Neural cell (in vitro differentiated cells): ENCODE data around the gene ARFGEF3.

Experiments used
- EP300 ChIP-seq: fragments of 450-650 bp; conservative IDR thresholded peaks from 2 replicates; pipeline ENCODE4 v1.6.1; 2014; ENCODE audit warnings: antibody characterized with exemption, mild to moderate bottlenecking, moderate library complexity; ENCODE audit not compliant: poor library complexity, severe bottlenecking
- EZH2 ChIP-seq: fragments of 200-600, 300-800 bp; shearing (Covaris generic), sonication (generic); IDR thresholded peaks from 2 replicates; pipeline ENCODE4 v1.6.1; 2014; ENCODE audit warnings: antibody characterized with exemption, low read length, borderline replicate concordance, mild to moderate bottlenecking; ENCODE audit not compliant: insufficient read depth, poor library complexity, severe bottlenecking
- POLR2AphosphoS5 ChIP-seq: IDR thresholded peaks from 2 replicates; pipeline ENCODE4 v1.6.1; 2012
- RAD21 ChIP-seq: fragments of 450-650 bp; conservative IDR thresholded peaks from 2 replicates; pipeline ENCODE4 v1.6.1; 2014; ENCODE audit warnings: antibody characterized with exemption, mild to moderate bottlenecking, moderate library complexity
- SMC3 ChIP-seq: fragments of 450-650 bp; conservative IDR thresholded peaks from 2 replicates; pipeline ENCODE4 v1.6.1; 2014; ENCODE audit warnings: antibody characterized with exemption, mild to moderate bottlenecking, moderate library complexity; ENCODE audit not compliant: poor library complexity
- TAF1 ChIP-seq: IDR thresholded peaks from 2 replicates; pipeline ENCODE4 v1.6.1; 2012; ENCODE audit warnings: low read depth
- TF ChIP-seq, protein P1 (sequence below): fragments of 450-650 bp; IDR thresholded peaks from 2 replicates; pipeline ENCODE4 v1.5.1; 2014; ENCODE audit warnings: antibody characterized with exemption, mild to moderate bottlenecking, moderate library complexity; ENCODE audit not compliant: poor library complexity, severe bottlenecking
- TF ChIP-seq, protein P2 (sequence below): IDR thresholded peaks from 2 replicates; pipeline ENCODE4 v1.6.1; 2012; ENCODE audit warnings: borderline replicate concordance

DNA sequence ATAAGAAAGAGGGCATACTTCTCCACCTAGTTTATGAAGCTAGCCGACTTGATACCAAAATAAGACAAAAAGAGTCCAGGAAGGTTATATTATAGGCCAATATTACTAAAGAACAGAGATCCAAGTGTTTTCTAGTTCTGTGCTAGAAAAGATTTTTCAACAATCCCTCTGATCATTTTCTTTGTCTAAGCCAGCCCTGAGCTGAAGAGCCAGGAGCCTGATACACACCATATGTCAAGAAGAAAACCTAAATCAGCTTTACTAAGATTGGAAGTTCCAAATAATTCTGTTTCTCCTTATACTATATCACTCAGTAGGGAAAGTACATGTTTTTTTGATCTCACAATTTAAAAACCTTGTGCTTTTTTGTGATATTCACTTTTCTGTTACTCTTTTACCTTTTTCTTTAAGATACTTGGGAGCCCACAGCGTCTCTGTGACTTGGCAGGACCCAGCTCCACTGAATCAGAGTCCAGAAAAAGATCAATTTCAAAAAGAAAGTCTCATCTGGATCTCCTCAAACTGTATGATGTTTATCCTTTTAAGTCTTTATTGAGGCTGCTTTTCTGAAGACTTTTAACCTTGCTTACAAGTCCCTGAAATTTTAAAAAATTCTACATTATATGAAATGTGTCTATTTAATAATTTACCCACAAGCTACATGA is 99.5 kb downstream of the ARFGEF3 start:
- TF ChIP-seq, protein P1, sequence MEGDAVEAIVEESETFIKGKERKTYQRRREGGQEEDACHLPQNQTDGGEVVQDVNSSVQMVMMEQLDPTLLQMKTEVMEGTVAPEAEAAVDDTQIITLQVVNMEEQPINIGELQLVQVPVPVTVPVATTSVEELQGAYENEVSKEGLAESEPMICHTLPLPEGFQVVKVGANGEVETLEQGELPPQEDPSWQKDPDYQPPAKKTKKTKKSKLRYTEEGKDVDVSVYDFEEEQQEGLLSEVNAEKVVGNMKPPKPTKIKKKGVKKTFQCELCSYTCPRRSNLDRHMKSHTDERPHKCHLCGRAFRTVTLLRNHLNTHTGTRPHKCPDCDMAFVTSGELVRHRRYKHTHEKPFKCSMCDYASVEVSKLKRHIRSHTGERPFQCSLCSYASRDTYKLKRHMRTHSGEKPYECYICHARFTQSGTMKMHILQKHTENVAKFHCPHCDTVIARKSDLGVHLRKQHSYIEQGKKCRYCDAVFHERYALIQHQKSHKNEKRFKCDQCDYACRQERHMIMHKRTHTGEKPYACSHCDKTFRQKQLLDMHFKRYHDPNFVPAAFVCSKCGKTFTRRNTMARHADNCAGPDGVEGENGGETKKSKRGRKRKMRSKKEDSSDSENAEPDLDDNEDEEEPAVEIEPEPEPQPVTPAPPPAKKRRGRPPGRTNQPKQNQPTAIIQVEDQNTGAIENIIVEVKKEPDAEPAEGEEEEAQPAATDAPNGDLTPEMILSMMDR: no peak
- no peak for TF ChIP-seq EZH2
- no peak for TF ChIP-seq POLR2AphosphoS5
- no peak for TF ChIP-seq TAF1
- TF ChIP-seq EP300: no peak
- TF ChIP-seq, protein P2, sequence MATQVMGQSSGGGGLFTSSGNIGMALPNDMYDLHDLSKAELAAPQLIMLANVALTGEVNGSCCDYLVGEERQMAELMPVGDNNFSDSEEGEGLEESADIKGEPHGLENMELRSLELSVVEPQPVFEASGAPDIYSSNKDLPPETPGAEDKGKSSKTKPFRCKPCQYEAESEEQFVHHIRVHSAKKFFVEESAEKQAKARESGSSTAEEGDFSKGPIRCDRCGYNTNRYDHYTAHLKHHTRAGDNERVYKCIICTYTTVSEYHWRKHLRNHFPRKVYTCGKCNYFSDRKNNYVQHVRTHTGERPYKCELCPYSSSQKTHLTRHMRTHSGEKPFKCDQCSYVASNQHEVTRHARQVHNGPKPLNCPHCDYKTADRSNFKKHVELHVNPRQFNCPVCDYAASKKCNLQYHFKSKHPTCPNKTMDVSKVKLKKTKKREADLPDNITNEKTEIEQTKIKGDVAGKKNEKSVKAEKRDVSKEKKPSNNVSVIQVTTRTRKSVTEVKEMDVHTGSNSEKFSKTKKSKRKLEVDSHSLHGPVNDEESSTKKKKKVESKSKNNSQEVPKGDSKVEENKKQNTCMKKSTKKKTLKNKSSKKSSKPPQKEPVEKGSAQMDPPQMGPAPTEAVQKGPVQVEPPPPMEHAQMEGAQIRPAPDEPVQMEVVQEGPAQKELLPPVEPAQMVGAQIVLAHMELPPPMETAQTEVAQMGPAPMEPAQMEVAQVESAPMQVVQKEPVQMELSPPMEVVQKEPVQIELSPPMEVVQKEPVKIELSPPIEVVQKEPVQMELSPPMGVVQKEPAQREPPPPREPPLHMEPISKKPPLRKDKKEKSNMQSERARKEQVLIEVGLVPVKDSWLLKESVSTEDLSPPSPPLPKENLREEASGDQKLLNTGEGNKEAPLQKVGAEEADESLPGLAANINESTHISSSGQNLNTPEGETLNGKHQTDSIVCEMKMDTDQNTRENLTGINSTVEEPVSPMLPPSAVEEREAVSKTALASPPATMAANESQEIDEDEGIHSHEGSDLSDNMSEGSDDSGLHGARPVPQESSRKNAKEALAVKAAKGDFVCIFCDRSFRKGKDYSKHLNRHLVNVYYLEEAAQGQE: no peak
- TF ChIP-seq RAD21: no peak
- TF ChIP-seq SMC3: no peak
